SIG-M5 (cell line): ENCODE results near the gene MKI67.
"Not testable (repeated sequence)": the region's sequence is repeated elsewhere in the genome, so short reads cannot be mapped to it uniquely, and the experiment has no call there.

Experiments used
- DNase-seq: peaks from one replicate; lab custom pipeline; 2025; lab: John Stamatoyannopoulos, UW

The MKI67 gene

DNA sequence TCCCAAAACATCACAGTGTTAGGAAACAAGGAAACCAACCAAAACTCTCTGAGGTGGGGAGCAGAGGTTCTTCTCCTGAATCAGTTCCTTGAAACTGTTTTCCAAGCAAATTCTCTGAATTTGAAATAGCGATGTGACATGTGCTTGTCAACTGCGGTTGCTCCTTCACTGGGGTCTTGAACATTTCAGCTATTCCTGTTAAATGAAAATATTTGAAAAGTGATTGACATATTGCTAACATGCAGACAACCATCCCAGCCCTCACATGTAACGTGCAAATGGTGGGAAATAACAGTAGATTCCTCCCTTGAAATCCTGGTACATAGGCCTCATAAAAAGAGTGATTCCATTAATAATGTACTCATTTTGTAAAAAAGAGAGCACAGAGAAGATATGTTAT, 15.9 kb downstream of the MKI67 start:
- DNase-seq, result no peak

DNA sequence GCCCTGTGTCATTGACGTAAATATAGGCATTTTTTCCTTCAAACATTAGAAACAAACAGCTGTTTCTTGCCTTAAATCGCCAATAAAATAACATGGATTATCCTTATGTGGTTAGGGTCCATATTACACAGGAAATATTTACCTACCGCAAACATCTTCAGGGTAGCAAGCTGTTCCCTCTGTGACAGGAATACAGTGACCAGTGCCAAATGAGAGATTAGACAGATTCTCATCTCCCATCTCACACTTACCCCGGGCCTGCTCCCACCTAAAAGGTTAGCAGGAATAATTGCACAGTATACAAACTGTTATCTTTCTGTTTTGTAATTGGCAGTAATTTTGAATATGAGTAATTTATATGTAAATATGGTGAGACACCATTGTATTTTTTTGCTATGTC, 16.5 kb downstream of the MKI67 start:
- no peak for DNase-seq

DNA sequence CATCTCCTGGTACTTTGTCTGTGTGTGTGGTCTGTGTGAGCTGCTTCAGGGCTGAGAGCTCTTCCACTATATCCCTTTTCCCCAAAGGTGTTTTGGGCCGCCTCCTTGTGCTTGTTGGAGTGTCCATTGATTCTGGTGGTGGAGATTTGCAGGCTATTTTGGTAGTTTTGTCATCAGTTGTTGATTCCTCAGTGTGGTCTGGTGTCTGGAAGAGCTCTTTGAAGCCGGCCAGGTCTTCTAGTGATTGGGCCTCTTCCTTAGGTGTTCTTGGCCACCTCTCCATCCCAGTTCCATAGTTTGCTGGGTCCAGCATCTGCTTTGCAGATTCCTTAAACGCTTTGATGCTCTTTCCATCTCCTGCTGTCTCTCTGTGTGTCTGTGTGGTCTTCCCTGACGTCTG, 20.8 kb downstream of the MKI67 start:
- no peak for DNase-seq

DNA sequence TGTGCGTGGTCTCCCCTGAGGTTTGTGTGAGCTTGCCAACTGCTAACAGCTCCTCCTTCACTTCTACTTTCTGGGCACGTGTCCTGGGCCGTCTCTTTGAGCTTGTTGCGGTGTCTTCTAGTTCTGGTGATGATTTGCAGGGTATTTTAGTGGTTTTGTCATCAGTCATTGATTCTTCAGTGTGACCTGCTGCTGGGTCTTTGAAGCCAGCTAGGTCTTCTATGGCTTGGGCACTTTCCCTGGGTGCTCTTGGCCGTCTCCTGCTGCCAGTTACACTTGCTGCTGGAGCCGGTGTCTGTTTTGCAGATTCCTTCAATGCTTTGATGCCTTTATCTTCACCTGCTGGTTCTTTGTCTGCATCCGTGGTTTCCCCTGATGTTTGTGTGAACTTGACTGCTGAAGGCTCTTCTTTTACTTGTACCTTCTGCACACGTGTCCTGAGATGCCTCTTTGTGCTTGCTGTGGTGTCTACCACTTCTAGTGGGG, 23.0 kb downstream of the MKI67 start:
- DNase-seq, result no peak

DNA sequence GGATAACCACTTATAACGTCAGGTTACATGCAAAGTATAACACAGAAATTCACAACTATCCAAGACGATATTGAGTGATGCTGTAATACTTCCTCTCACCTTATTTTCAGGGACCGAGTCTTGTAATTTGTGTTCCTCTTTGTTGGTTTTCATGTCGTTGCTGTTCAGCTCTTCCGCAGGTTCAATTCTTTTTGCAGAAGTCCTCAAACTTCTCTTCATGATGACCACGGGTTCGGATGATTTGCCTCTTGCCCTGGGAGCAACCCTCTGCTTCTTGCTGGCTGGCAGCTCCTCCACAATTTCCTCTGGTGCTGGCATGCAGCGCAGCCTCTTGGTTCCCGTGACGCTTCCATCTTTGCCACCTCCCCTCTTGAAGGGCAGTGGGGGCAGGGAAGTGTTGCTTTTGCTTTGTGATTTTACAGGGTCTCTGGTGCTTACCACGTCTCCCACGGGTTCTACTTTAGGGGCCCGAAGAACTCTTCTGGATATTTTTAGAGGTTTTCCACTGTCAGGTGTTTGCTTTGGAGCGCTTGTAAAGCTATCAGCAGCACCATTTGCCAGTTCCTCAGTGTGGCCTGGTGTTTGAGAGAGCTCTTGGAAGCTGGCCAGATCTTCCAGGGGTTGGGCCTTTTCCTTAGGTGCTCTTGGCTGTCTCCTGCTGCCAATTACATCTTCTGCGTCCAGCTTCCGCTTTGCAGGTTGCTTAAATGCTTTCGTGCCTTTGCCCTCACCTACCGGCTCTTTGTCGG, 23.6 kb downstream of the MKI67 start:
- DNase-seq, result no peak

DNA sequence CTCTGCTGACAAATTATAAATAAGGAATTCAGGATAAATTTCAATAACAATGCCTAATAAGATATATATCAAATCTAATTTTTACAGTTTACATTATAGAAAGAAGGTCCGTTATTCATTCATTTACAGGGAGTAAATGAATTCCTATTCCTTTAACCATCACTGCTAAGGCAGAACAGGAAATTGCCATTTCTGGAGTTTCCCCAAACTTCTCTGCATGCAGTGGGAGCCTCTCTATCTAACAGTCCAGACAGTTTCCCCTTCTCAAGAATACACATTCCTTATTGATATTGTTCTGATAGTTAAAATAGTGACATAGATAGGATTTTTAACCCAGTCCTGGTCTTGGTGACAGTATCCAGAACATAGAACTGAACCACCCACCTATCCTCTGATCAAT, 24.3 kb downstream of the MKI67 start:
- no peak for DNase-seq

DNA sequence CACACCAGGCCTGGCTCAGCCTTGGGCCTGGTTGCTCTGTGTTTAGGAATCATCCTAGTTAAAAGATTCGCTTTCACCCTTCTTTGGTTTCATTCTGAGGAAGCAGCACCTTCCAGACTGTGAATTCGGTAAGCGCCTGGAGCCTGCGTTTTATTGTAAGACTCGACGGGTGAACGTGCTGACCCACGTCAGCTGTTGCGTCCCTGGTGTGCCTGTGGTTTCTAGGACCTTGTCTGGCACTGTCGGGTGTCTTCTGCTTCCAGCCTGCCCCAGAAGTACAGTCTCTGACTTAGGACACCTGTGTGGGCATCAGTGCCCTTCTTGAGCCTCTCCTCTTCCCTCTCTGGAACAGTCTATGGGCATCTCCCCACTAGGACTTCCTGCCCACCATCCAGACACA, 26.3 kb downstream of the MKI67 start:
- DNase-seq, result no peak

DNA sequence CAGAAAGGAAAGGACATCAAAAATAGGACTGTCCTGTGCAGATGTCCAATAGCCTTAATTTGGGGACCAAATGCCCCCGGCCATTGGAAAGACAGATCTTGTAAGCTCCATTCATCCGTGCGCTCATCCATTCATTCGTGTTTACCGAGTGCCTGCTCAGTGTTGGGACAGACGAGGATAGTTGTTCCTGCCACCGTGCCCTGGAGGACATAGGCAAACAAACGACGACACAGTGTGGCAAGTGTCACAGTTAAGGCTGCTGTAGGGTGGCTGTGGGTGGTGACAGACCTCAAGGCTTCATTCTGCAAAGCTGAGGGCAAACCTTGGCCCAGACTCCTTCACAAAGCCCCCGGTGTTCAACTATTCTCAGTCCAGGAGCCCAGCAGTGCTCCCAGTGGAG, 27.6 kb downstream of the MKI67 start:
- DNase-seq, result no peak

DNA sequence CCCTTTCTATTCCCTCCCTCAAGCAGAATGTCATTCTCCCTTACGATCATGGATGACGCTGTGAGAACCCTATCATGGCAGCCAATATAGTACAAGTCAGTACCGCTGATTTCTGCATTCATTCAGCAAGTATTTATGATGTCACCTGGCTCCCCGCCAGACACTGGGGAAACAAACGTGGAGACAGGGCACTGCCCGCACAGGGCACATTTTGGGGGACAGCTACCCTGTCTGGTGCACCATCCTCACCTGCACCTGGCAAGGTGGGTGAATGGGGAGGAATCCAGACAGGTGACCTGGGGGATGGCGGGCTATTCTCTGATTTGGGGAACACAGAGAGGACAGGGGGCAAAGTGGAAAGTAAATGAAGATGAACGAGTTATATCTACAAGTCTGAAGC, 28.4 kb downstream of the MKI67 start:
- DNase-seq, result no peak

DNA sequence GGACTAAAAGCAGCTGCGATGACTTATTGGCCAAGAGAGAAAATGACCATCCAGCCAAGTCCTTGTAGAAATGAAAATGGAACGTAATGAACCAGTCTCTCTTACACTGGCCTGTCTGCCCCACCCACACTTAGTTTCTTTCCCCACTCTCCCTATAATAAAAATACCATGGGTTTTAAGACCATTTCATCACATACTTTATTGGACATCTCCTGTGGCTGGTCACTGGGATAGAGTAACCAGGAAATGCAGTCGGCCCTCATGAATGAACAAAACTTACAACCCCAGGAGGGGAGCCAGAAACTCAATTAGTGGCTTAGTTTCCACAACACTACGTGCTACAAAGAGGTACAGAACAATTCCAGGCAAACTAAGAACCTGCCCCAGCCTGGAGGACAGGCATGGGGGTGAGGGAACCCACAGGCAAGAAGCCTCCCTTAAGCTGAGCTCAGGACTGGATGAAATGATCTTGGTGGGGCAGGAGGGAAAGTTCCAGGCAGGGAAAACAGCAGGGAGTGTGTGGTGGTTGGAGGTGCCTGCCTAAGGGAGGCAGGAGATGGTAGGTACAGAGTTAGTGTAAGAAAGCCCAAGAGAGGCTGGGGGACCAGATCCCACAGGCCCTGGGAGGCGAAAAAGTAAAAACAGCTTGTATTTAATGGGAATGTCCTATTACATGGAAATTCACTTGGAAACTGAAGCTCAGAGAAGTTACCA, 29.6 kb downstream of the MKI67 start:
- DNase-seq, result no peak

DNA sequence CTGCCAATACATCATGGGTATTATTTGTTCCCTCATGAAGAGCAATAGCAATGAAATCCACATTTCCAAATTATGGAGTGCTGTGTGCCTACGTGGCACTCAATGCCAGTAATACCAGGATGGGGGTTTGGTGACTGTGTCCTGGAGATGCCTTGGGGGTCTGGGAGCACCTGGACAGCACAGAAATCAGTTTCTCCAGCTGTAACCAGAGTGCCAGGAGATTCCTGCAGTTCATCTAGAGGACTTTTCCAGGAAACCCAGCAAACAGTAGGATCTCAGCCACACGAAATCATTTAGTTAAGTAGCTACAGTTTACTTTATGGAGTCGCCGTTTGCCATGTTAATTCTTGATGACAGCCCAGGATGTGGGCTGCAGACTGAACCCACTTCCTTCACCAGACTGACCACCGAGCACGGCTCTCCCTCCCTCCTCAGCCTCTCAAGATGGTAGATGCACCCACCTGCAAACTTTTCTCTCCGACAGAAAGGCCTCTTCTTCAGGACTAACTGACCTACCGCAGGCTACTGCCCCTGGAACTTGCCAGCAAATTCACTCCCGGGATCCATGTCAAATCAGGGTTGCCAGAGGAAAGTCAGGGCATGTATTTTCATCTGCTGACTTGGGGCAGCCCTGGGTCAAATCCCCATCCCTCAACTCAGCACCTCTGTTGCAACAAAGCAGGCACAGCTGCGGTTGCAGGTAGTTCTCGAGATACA, 30.3 kb downstream of the MKI67 start:
- no peak for DNase-seq

DNA sequence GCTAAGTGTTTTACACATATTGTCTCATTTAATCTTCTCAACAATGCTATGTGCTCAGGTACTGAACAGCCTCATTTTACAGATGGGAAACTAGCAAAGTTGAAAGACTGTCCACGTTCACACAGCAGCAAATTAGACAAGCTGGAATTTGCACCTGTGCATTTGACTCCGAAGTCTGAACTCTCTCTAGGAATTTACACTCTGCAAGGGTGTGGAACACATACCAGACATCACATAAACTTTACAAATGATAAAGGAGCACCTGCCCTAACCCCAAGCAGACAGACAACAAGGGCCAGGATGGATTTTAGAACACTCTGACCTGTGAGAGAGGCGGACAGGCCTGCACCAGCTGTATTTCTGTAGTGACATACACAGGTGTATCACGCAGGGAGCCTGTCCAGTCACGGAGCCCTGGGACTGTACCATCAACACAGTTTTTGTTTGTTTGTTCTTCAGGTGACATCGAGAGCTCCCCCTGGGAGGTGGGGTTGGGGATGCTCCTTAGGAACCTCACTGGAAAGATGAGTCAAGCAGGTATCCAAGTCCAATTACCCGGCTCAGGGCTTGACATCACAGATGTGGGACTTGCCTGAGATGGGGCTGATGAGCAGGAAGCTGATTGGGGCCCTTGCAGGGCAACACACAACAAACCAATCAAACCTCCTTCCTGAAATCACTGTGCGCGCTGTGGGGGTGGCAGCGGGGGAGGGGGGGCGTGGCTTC, 31.0 kb downstream of the MKI67 start:
- DNase-seq, result no peak

DNA sequence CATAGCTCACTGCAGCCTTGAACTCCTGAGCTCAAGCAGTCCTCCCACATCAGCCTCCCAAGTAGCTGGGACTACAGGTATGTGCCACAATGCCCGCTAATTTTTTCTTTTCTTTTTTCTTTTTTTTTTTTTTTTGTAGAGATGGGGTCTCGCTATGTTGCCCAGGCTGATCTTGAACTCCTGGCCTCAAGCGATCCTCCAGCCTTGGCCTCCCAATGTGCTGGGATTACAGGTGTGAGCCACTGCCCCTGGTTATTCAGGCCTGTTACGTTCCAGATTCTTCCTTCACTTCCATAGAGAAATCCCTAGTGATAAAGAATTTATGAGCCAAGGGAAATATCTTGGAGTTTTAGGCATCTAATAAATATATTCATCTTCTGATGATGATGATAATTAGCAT, 31.6 kb downstream of the MKI67 start:
- DNase-seq, result not testable (repeated sequence)

DNA sequence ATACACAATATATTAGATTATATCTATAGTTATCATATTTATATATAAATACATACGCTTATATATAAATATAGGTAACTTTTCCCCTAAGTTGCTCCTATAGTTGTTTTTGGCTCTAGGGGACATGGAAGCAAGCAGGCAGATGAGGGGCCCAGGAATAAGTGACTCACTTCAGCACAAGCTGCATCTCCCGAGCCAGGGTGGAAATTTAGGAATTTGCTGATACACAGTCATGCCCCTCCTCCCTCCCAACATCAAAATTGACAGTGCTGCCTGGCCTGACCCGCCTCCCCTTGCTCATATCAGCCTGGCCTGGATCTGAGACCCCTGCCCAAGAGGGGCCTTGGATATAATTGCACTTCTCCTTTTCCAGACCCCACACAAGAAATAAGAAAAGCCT, 33.8 kb downstream of the MKI67 start:
- no peak for DNase-seq

DNA sequence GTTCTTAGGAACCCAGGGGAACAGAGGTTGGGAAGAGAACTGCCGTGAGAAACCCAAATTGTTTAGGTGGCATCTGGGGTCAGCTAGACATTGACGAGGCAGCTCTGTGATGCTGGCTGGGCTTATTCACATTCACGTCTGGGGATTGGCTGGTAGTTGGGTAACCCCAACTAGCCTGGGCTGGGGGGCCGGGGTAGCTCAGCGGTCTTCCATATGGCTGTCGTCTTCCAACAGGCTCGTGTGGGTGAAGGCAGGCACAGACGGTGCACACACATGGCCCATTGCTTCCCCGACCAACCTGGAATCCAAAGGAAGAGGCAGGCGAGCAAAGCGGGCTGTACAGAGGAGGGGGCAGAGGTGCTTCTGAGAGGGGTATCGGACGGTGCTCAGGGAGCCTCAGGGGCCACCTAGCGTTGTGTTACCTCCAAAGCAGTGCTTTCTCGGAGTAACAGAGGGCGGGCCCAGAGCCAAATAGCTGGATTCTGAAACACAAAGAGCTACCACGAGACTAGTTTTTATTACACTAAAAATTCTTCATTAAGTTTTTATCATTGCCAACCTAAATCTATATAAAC, 34.5 kb downstream of the MKI67 start:
- DNase-seq, result no peak

DNA sequence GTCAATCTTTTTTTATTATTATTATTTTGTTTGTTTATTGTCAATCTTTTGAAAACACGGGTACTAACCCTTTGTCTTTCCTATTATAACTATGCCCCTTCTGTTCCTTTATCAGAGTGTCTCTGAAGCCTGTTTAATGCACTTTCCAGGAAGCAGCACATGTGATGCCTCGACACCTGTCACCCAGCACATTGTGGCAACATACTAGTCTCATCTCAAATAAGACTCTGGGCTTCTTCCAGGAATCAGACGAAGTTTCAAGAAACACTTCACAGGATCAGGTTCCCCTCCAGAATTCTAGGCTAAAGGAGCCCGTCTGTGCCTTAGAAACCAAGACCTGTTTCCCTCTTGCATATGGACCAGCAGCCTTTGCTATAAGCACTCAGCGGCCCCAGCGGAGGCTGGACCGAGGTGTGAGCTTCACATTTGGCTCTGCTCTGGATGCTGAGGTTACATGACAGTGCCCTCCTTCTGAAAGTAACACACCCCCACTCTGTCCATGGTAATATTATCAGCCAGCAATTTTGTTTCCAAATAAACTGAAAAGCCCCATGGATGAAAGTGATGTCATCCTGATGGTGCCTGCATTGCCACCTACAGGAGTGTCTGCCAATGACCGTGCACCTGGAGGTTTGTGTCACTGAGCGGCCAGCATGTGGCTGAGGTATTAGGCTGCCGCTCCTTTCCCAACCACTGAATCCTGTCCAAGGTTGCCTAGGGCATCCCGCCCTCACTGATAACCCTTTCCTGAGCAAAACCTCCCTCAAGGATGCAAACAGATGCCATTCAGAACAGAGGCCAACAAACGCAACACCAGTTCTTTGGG, 38.1 kb downstream of the MKI67 start:
- DNase-seq, result no peak

DNA sequence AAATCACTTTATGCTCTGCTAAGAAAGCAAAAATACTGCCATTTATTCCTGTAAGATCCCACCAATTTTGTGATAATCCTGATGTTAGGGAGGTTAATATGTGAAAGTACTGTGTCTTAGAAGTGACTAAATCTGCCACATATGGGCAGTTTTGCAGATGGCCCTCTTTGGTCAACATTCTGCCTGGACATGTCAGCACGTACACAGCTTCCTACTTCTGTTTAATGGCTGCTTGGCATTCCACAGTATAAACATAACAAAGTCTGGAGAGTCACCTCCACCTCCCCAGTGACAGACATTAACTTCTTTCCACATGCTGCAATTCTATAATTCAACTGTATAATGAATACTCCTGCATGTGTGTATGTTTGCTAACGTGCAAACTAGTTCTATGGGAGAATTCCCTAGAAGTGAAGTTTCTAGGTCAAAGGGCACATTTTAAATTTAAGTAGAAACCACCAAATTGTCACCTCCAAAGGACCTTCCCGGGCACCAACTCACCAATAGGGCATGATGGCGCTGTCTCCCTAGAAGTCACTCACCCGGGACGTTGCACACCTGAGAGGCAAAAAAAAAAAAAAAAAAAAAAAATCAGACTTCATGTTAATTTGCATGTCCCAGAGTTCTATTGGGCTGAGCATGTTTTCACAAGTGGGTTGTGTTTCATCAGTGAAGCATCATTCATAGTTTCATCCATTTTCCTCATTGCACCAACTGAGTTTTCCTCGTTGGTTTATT, 38.9 kb downstream of the MKI67 start:
- DNase-seq, result no peak

DNA sequence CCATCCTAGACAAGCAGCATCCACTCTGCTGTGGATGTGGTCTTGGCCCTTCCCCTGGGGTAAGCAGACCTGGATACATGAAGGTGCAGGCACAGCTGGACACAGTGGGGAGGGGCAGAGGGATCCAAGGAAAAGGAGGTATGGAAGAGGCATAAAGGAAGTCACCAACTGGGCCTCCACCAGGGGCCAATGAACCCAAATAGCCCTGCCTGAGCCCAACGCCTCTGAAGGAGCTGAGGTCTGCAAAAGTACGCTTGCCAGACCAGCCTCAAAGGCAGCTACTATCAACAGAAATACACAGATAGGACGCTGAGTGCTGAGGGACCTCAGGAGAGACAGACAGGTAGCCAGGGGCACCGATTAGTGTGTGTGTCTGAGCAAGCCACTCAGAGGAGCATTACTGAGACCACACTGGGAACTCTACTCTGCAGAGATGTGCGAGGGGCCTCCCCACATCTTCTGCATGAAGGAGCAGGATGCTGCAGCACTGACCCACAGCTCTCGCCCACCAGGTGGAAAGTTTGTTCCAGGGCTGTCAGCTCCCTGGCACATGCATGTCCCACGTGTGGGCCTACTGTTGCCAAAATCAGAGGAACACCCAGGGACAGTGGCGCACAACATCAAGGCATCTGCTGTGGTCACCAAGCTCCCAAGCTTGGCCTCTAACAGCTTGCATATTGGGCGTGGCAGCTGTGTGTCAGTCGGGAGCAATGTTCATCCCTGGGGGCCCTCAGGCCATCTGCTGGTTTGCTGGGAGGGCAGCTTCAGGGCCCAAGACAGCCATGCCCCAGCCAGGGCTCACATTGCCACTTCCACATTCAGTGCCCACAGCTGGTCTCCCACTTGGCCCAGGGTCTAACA, 40.0 kb downstream of the MKI67 start:
- no peak for DNase-seq

DNA sequence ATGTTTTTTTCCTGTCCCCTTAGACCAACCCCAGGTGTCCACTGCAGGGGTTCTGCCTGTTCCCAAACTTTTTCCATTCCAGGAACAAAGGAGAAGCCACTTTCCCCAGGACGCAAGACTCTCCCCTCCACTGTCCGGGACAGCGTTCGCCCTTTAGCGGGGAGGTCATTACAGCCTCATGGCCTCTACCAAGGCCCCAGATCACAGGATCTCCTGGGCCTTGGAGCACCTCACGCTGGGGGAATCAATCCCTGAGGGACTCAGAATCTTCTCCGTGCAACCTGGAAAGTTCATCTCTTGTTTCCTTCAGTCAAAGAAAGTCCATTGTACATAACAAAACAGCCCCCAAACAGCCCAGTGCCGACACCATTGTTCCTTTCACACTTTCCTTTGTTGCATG, 41.2 kb downstream of the MKI67 start:
- no peak for DNase-seq
